A172 (cell line): ENCODE results near the gene PRR18. TPM values are rescaled to one million over a fixed set of nuclear protein-coding genes. Genes with fewer than 3 reads are reported as not detected.
A peak's percentile ranks its signal among the peaks of the same experiment; 100 is the strongest.

ENCODE experiments used
- DNase-seq: peaks from one replicate; pipeline ENCODE4 v3.0.0-alpha.2; 2015; ENCODE audit warnings: low spot score
- total RNA-seq: library from RNA; depleted of rRNA; stranded (reverse); fragments of >200 nt; shearing (Covaris generic); gene quantifications from 2 replicates; pipeline ENCODE4 v1.2.3, GENCODE V29; 2014; rRNA removed

The PRR18 gene
- total RNA-seq, 1 experiment from 2014 or later = 0.24 TPM

DNA sequence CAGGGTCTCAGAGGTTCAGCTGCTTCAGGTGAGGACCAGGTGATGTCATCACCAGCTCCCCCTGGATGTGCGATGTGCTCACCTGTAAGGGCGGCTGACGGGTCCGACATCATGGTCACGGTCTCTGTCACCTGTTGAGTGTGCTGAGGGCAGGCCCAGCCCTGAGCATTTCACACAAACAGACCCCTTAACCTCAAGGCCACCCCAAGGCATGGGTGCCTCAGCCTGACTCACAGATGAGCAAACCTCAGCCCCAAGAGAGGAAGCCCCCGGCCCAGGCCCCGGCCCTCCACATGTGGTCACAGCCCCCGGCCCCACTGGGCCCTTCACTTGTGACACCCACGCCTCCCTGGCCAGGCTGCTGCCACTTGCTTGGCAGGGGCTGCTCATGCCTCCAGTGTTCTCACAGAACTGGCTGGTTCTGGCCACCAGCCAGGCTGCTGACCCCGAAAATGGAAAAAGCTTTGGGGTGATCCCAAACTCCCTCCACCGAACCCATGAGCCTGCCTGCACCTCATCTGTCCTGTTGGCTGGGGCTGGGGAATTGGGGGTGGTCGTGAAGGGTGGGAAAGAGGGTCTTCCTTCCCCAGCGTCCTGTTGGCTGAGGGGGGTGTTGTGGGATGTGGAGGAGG, 33.3 kb downstream of the PRR18 start:
- DNase-seq = no peak

DNA sequence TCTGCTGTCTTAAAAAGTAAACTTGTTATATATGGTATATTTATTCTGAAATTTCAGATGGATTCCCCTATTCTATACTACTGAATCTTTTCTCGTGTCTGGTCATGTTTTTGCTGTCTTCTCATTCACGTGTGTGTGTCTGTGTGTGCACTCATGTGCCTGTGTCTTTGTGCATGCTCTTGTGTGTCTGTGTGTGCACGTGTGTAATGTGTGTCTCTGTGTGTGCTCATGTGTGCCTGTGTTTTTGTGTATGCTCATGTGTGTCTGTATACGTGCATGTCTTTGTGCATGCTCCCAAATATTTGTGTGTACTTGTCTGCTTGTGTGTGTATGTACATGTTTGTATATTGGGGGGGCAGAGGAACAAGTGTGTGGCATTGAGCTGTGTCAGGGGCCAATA, 34.0 kb downstream of the PRR18 start:
- DNase-seq = no peak

DNA sequence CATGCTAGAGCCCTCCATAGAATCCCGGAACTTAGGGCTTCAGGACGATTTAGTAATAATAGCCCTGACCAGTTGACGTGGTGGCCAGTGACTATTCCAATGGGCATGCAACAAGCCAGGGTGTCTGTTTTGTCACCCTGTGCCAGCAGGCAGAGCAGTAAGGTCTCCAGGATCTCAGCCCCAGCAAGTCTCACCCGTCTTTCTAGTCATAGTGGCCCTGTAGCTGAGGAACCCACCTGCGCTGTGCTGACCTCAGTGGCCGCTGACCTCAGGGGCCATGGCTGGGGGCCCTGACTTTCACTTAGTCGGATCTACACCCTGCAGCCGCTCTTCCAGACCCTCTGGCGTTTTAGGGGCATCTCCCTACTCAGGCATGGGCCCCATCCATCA, 36.8 kb downstream of the PRR18 start:
- no peak for DNase-seq

DNA sequence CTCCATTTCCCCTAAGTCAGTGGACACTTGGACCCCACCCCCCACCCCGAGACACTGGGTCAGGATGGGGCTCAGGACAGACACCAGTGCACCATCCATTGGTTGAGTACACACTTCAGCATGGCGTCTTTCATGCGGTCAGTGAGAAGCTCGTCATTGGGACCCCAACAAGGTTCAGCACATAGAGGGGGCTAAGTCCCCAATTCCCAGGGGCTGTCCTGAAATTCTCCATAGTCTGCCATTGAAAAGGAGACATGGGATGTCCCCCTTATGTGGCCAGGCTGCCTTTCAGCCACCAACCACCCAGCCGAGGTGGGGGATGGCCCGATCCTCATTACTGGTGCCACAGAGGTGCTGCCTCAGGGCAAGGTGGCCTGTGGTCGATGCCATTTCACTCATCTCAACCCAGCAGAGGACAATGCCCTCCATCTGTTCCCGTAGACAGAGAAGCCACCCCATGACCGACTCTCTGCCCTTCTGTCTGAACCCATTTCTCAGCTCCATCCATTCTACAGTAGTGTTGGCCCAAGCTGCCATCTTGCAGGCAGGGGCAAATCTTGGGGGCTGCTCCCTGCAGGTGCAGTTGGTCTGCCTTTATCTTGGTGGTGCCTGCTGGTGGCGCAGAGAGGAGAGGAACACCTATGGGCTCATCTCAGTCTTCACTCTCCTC, 37.4 kb downstream of the PRR18 start:
- DNase-seq = no peak

DNA sequence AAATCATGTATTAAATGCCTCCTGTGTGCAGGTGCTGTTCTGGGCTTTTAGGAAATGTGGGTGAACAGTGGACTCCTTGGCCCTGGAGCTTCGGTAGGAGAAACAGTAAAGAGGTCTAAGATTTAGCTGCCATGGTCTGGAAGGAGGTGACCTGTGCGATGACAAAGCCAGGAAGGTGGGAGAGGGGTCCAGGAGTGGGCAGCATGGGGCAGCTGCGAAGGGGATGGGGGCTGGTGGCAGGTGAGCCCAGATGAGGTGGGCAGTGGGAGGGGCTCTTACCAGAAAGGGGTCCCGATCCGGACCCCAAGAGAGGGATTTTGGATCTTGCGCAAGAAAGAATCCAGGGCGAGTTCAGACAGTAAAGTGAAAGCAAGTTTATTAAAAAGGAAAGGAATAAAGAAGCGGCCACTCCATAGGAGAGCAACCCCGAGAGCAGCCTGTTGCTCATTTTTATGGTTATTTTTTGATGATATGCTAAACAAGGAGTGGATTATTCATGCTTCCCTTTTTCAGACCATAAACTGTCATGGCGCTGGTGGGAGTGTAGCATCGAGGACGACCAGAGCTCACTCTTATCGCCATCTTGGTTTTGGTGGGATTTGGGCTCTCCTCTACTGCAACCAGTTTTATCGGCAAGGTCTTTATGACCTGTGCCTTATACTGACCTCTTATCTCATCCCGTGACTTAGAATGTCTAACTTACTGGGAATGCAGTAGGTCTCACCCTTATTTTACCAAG, 38.7 kb downstream of the PRR18 start:
- no peak for DNase-seq

DNA sequence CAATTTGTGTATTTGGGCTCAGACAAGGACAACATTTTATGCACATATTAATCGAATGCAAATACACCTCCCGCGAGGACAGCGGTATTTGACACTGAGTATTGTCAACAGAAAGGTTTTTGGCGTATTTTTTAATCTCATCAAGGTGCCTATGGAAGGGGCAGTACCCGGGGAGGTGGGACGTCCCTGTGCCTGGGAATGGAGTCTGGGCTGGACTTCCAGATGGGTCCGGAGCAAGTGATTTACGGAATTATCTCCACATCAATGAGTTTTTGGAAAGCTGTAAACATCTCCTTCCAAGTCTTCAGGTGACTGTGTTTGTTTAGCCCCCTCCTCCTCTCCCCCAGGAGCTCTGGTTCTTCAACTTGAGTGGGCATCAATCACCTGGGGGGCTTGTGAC, 39.8 kb downstream of the PRR18 start:
- no peak for DNase-seq

DNA sequence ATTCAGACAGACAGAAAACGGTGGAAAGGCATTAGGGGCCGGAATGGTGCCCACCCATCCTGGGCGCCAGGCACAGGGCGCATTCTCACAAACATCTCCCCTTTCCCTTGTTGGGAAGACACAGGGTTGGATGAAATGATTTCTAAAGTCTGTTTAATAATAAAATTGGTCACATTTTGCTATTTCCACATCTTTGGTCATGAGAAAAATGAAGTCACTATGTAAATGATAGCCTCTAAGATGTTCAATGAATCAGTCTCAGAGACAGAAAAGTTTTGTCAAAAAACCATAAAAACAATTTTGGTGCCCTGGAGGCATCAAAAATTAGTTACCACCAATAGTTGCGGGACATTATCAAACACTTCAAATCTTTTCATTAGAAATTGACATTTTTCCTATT, 40.7 kb downstream of the PRR18 start:
- DNase-seq = no peak

DNA sequence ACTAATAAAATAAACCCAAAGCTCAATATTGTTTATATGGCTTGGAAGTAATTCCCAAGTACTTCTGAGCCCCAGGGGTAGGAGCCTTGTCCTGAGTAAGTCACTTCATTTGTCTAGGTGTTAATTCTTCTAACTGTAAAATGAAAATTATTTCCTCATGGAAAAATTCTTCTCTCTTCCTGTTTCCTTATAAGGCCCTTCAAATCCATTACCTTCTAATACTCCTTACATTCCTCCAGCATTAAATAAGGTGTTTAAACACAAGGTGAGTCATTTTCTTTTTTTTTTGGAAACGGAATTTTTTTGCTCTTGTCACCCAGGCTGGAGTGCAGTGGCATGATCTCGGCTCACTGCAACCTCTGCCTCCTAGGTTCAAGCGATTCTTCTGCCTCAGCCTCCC, 41.9 kb downstream of the PRR18 start:
- DNase-seq = no peak

DNA sequence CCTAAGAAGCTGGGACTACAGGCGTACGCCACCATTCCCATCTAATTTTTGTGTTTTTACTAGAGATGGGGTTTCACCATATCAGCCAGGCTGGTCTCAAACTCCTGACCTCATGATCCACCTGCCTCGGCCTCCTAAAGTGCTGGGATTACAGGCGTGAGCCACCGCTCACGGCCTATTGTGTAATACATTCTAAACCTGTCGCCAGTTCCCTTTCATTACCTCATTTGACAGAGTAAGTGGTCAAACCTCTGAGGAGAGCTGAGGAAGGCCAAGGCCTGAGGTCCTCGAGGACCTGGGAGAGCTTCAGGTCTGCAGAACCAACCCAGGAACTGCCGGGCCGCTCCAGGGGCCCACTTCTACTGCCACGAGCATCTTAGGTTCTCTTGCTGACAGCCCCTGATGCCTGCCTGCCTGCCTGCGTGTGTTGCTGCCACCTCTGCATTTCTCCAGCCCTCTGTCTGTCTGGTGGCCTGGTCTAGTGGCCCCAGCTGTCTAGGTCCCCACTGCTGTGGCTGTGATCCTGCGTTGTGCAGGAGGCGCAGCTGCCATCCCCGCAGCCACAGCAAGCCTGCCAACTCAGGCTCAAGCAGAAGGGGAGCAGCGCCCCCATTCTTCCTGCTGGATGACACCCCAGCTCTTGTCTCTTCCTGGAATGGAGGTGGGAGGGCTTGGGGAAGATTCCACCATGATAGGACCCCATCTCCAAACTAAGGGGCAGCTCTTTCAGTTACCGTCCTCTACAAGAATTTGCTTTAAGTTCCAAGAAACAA, 45.3 kb downstream of the PRR18 start:
- DNase-seq = no peak

DNA sequence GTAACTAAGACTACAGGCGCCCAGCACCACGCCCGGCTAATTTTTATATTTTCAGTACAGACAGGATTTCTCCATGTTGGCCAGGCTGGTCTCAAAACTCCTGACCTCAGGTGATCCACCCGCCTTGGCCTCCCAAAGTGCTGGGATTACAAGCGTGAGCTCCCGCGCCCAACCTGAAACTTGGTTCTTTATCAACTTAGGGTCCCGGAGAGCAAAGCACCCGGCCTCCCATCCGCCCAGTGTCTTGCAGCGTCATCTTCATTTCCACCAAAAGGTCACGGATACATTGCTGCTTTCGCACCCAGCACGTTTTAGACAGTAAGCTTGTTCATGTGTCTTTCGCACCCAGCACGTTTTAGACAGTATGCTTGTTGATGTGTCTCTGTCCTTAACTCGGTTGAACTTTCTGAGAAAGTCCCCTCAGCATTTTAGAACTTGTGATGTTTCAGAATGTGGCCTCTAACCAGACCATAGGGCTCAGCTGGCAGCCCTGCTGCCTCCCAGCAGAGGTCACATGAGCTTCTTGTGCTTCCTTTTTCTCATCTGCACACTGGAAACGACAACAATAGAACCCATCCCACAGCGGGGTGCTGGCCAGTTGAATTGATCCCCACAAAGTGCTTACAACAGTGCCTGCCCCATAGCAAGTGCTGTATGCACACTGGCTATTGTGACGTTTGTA, 48.8 kb downstream of the PRR18 start:
- DNase-seq = no peak

DNA sequence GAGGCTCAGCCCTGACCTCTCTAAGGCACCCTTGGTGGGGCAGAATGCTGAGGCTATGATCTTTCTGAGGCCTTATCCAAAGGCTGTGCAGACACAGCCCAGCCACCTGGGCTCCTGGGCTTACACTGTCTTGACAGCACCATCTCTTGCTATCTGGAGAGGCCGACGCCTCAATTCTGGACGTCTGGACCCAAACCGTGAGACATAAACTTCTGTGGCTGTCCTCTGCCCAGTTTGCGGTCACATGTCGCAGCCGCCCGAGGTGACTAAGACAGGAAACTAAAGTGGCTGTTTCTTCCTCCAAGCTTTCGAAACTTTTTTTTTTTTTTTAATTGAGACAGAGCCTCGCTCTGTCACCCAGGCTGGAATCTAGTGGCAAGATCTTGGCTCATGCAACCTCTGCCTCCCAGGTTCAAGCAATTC, 49.3 kb downstream of the PRR18 start:
- DNase-seq = peak; percentile 77

DNA sequence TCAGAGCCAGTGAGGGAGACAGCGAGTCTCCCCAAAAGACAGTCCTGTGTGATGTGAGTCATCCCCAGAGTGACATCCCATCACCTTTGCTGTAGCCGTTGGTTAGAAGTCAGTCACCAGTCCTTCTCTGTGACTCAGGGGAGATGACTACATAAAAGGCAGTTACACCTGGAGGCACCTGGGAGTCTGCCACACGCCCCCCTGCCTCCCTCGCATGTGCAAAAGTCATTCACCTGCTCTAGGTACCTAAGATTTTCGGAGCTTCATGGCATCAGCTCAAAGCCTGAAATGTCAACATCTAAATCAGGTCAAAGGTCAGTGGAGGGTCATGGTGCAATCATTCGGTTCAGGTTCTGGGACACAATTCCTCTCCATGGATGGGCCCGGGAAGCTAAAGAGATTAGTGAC, 50.3 kb downstream of the PRR18 start:
- DNase-seq = no peak

Other genes starting within 250 kb of the PRR18 start
- not detected in 2 replicates for gene TBXT, start 140.5 kb downstream of the PRR18 start, total RNA-seq
- gene SFT2D1, start 34.2 kb upstream of the PRR18 start, total RNA-seq = 41.8 and 60.3 TPM in 2 replicates
- gene MPC1, start 74.5 kb upstream of the PRR18 start, total RNA-seq = 33.9 and 44.2 TPM in 2 replicates